Osteoblast (primary cell): ENCODE measurements around the gene WDR18. TPM values are rescaled to one million over a fixed set of nuclear protein-coding genes. Genes with fewer than 3 reads are reported as not detected.
A peak's percentile ranks its signal among the peaks of the same experiment; 100 is the strongest.
"Not testable (repeated sequence)": the region's sequence is repeated elsewhere in the genome, so short reads cannot be mapped to it uniquely, and the experiment has no call there.

Experiments used
- DNase-seq: peaks from one replicate; pipeline ENCODE4 v3.0.0; 2011; ENCODE audit warnings: low spot score, mixed read lengths; ENCODE audit not compliant: insufficient read length; ENCODE audit errors: missing footprints
- H2AFZ ChIP-seq: 2 replicates; pipeline ENCODE4 v1.6.0; 2011; ENCODE audit warnings: mild to moderate bottlenecking, low read length
- H3K27ac ChIP-seq: 2 replicates; pipeline ENCODE4 v1.5.1; 2011; ENCODE audit warnings: mild to moderate bottlenecking, low read depth, low read length, moderate library complexity
- H3K27me3 ChIP-seq: 2 replicates; pipeline ENCODE4 v1.6.0; 2012; ENCODE audit warnings: mild to moderate bottlenecking, control low read depth, inconsistent platforms, low read length, moderate library complexity; ENCODE audit not compliant: insufficient read depth
- H3K36me3 ChIP-seq: 2 replicates; pipeline ENCODE4 v1.5.1; 2011; ENCODE audit warnings: mild to moderate bottlenecking, low read length, control low read depth, moderate library complexity; ENCODE audit not compliant: insufficient read depth
- H3K4me1 ChIP-seq: 2 replicates; pipeline ENCODE4 v1.5.1; 2011; ENCODE audit warnings: mild to moderate bottlenecking, low read length, control low read depth, moderate library complexity; ENCODE audit not compliant: insufficient read depth
- H3K4me2 ChIP-seq: 2 replicates; pipeline ENCODE4 v1.6.0; 2011; ENCODE audit warnings: mild to moderate bottlenecking, low read length; ENCODE audit not compliant: insufficient read depth
- H3K4me3 ChIP-seq: fragments of 200-600 bp; sonication (generic); 3 replicates; pipeline ENCODE4 v1.5.1; 2012; ENCODE audit warnings: mild to moderate bottlenecking, low read length, inconsistent platforms; ENCODE audit not compliant: insufficient read depth
- H3K79me2 ChIP-seq: 2 replicates; pipeline ENCODE4 v1.6.0; 2012; ENCODE audit warnings: mild to moderate bottlenecking, low read length, control low read depth, inconsistent platforms; ENCODE audit not compliant: insufficient read depth
- H3K9me3 ChIP-seq: 2 replicates; pipeline ENCODE4 v1.5.1; 2011; ENCODE audit warnings: low read depth, low read length, control low read depth
- H4K20me1 ChIP-seq: 2 replicates; pipeline ENCODE4 v1.6.0; 2012; ENCODE audit warnings: mild to moderate bottlenecking, low read length, control low read depth; ENCODE audit not compliant: insufficient read depth
- total RNA-seq: library from RNA; depleted of rRNA; stranded (reverse); fragments of >200 nt; gene quantifications from 2 replicates; pipeline ENCODE4 v1.2.3, GENCODE V29; 2012
- TF ChIP-seq, protein P1 (sequence below): IDR thresholded peaks from 2 replicates; pipeline ENCODE4 v1.5.1; 2011; ENCODE audit warnings: mild to moderate bottlenecking, low read depth, low read length, moderate library complexity; ENCODE audit errors: extremely low read depth

Gene WDR18
- total RNA-seq, 1 donor = 45.6 TPM

DNA sequence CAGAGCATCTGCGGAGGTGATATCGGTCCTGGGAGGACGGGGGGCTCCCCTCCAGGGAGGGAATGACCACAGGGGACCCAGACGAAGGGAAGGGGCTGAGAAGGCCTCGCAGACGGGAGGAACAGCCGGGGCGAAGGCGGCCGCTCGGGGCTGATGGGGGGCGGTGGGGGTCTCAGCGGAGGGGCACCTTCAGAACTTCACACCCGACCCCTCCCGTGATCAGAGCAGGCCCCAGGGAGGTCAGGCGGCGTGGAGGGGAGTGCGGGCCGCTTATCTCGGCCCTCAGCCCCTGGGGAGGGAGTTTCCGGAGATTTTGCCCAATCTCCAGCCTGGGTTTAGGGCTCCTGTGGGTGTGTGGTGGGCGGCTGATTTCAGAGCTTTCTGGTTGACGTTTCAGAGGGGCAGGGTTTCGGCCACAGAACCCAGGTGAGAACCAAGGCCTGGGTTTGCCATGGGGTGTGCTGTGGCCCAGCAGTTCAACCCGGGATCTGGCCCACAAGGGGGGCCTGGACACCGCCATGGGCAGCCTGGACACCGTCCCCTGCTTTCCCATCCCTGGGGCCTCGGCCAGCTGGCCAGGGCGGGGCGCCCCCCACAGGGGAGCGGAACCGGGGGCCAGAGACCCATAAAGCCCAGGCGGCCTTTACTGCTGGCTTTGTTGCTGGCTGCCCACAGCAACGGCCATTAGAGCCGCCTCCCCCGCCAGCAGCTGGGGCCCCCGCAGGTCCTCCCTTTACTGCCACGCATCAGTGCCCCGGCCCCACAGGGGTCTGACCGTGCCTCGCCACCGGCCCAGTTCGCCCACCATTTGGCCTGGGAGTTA, 29.3 kb upstream of the WDR18 start:
- Histone ChIP-seq H3K4me2 (no peak overlapping the region), H4K20me1 (no peaks in the 10 kb centered on the region), H3K27ac (no peak overlapping the region), H3K79me2 (peaks cover 29% of the 10 kb centered on the region), H3K4me1 (peaks cover 14% of the 10 kb centered on the region), H3K36me3 (no peaks in the 10 kb centered on the region), H3K4me3 (no peak overlapping the region), H3K9me3 (no peaks in the 10 kb centered on the region), H3K27me3 (no peaks in the 10 kb centered on the region), H2AFZ (no peak overlapping the region)
- TF ChIP-seq, protein P1, sequence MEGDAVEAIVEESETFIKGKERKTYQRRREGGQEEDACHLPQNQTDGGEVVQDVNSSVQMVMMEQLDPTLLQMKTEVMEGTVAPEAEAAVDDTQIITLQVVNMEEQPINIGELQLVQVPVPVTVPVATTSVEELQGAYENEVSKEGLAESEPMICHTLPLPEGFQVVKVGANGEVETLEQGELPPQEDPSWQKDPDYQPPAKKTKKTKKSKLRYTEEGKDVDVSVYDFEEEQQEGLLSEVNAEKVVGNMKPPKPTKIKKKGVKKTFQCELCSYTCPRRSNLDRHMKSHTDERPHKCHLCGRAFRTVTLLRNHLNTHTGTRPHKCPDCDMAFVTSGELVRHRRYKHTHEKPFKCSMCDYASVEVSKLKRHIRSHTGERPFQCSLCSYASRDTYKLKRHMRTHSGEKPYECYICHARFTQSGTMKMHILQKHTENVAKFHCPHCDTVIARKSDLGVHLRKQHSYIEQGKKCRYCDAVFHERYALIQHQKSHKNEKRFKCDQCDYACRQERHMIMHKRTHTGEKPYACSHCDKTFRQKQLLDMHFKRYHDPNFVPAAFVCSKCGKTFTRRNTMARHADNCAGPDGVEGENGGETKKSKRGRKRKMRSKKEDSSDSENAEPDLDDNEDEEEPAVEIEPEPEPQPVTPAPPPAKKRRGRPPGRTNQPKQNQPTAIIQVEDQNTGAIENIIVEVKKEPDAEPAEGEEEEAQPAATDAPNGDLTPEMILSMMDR = no peak
- DNase-seq = no peak

DNA sequence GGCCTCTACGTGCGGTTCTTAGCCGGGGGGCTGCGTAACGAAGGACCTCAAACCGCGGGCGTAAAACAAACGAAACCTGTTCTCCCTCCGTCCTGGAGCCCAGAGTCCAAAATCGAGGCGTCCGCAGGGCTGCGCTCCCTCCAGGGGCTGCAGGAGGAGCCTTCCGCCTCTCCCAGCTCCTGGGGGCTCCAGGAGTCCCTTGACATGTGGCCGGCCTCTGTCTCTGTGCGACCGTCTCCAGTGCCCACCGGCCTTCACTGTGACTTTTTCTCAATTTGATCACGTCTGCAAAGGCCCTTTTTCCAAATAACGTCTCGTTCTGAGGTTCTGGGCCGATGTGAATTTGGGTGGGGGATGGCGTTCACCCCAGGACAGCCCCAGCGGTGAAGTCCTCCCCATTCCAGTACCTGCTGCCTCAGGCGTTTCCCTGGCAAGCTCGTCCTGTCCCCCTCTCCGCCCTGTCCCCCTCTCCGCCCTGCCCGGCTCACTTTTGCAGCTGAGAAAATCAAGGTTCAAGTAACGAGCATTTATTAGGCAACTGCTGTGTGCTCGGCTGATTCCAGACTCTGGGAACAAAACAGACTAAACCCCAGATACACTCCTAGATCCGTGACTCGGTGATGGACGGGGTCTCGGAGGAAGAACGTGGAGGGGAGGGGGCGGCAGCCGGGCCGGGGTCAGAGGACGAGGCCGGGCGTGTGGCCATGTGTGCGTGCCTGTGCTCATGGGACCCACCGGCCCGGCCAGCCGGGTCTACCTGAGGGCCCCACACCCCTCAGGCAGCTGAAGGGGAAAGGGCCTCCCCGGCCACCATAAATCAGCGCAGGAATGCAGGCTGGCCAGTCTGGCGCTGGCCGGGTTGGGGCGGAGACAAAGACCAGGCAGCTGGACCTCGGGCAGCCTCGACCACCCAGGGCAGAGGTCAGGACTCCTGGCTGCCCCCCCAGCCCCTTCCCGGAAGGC, 28.1 kb upstream of the WDR18 start:
- no peak overlapping the region for H2AFZ ChIP-seq
- TF ChIP-seq, protein P1 = no peak
- H3K9me3 ChIP-seq = no peaks in the 10 kb centered on the region
- no peaks in the 10 kb centered on the region for H3K27me3 ChIP-seq
- peaks cover 29% of the 10 kb centered on the region for H3K79me2 ChIP-seq
- peaks cover 14% of the 10 kb centered on the region for H3K4me1 ChIP-seq
- no peak for DNase-seq
- no peaks in the 10 kb centered on the region for H4K20me1 ChIP-seq
- H3K4me3 ChIP-seq = no peak overlapping the region
- H3K4me2 ChIP-seq = no peak overlapping the region
- no peaks in the 10 kb centered on the region for H3K36me3 ChIP-seq
- no peak overlapping the region for H3K27ac ChIP-seq

GRCh38 chr19:956766-957440, 27.2 kb upstream of the WDR18 start:
- TF ChIP-seq, protein P1 = no peak
- no peak overlapping the region for H3K4me2 ChIP-seq
- no peaks in the 10 kb centered on the region for H4K20me1 ChIP-seq
- H3K79me2 ChIP-seq = peaks cover 29% of the 10 kb centered on the region
- H3K27me3 ChIP-seq = no peaks in the 10 kb centered on the region
- no peaks in the 10 kb centered on the region for H3K9me3 ChIP-seq
- H3K4me1 ChIP-seq = peaks cover 10% of the 10 kb centered on the region
- no peak overlapping the region for H3K27ac ChIP-seq
- DNase-seq = peak; percentile 96
- no peak overlapping the region for H2AFZ ChIP-seq
- H3K36me3 ChIP-seq = no peaks in the 10 kb centered on the region
- H3K4me3 ChIP-seq = no peak overlapping the region

GRCh38 chr19:957578-957977, 26.6 kb upstream of the WDR18 start:
- not testable (repeated sequence) for H3K4me1 ChIP-seq, H3K4me3 ChIP-seq, H3K4me2 ChIP-seq, H3K36me3 ChIP-seq, DNase-seq, H3K27ac ChIP-seq, H2AFZ ChIP-seq, H3K9me3 ChIP-seq, H4K20me1 ChIP-seq, H3K27me3 ChIP-seq
- H3K79me2 ChIP-seq = peaks cover 27% of the 10 kb centered on the region
